ENCODE data around the gene CDA.

Gene CDA

DNA sequence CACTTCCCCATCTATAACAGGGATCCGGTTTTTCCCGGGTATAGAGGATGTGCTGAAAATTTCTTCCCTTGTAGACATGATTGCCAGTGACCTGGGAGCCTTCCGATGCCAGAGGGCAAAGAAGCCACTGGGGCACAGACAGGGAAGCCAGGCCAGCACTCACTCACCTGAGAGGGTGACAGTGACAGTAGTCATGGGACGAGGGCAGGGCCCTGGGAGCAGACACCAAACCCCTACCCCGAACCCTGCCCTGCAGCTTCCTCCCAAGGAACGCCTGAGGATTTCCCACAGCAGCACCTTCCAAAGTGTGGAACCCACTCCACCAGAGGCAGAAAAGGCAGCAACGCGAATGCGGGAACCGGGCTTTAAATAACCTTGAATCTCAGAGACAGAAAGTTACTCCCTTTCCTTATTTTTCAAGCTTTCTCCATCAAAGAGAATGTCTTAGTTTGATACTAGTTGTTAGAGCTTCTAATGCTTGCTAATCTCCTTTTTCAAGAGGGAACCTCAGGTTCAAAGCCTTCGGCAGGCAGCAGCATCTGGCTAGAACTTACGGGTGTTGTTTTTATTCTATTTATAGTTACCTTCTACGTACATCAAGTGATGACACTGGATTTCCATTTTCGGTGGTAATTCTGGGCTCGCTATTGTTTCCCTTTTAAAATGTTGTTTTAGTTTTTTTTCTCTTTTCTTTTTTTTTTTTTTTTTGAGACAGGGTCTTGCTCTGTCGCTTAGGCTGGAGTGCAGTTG, 69.4 kb downstream of the CDA start:
- no peak for DNase-seq

DNA sequence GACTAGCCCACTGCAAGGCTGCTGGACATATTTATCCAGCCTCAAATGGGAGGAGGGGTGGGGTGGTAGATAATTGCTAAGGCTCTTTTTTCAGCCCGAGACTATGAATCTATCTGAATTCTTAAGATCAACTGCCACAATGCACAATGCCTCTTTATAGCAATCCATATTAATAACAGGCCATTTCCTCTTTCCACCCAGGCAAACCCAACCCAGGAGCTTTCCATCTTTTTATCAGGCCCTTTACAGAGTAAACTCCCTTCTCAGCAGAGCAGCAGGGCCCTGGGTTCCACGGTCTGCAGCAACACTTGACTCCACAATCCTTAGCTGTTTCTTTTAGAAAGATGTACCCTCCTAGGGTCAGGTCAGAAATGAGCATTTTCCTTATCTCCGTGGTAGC, 71.5 kb downstream of the CDA start:
- no peak for DNase-seq

DNA sequence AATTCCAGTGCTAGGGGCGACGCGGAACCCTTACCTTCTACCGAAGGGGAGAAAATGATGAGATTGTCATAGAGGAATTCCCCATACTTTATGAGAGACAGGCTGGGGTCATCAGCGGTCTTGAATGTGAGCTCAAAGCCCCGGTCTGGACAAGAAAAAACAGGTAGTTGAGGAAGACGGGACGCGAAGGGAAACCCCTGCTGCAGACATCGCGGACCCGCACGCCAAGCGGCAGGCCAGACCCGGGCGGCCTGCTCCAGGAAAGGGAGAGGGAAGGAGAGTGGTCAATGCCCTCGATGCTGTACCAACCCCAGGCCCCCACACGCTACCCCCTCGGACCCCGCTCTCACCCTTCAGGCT, 71.9 kb downstream of the CDA start:
- no peak for DNase-seq

DNA sequence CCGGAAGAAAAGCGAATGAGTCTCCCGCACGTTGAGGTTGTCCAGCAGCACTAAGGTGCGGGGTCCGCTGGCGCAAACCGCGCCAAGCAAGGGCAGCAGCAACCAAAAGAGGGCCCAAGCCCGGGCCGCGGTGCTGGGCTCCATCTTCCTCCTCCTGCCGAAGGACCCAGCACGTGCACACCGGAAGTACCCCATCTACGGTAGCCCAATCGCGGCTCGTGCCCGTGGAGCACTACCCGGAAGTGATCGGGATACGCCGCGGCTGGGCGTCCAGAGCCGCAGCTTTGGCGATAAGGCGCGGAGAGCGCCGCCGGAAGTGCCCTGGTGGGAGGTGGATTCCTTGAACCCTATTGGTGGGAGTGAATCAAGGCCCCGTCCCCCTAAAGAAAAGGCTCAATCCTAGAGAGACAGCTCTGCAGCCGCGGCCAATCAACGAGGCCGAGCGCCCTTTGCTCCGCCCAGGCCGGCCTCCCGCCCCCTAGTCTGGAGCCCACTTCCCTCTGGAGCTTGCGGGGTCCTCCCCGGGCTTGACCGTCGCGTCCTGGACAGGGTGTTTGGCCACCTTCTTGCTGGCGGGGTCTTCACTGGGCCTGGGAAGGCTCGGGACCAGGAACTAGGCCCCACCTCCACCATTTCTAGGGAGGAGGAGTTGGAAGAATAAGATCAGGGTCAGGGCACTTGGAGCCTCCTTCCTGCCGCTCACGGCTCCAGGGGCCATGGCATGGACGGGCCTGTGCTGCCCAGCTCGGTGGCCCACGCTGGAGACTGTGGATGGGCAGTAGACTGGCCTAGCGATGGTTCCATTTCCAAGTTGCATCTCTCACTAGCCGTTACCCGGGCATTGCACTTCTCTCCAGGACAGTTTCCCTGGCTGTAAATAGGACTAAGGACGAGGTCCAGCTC, 72.6 kb downstream of the CDA start, which contains the start of gene DDOST:
Gene DDOST (minus strand): TSS at position 163 of the 903 bp plus-strand sequence. CDS start 19 bp downstream, at position 144.
- peak; percentile 100 for DNase-seq

DNA sequence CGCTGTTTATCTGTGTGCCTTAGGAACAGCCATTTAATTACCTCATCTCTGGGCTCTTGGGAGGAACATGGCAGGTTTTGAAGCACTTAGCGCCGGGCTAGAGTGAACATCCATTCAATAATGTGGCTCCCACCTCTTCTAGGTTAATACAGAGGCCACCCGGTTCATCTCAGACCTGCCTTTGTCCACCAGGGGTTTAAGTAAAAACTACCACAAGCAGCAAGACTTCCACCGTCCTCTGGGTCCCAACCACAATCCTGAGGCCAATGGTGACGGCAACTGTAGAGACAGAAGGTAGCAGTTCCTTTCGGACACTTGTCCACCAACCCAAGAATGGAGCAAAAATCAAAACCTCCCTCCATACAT, 73.2 kb downstream of the CDA start:
- no peak for DNase-seq

DNA sequence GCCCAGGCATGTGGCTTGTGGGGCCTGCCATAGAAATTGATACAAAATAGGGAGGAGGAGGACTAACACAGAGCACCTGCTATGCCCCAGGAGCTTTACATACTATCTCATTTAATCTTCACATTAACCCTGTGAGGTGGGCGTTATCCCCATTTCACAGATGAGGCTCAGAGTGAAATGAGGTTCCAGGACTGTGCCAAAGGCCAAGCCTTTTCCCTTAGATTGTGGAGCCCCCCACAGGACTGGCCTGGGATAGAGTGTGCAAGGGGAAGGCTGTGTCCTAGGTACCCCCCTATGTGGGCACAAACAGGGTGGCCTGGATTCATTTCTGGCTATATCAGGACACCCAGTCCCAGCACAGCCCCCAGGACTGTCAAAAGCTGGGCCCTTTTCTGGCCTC, 74.5 kb downstream of the CDA start:
- DNase-seq = no peak

DNA sequence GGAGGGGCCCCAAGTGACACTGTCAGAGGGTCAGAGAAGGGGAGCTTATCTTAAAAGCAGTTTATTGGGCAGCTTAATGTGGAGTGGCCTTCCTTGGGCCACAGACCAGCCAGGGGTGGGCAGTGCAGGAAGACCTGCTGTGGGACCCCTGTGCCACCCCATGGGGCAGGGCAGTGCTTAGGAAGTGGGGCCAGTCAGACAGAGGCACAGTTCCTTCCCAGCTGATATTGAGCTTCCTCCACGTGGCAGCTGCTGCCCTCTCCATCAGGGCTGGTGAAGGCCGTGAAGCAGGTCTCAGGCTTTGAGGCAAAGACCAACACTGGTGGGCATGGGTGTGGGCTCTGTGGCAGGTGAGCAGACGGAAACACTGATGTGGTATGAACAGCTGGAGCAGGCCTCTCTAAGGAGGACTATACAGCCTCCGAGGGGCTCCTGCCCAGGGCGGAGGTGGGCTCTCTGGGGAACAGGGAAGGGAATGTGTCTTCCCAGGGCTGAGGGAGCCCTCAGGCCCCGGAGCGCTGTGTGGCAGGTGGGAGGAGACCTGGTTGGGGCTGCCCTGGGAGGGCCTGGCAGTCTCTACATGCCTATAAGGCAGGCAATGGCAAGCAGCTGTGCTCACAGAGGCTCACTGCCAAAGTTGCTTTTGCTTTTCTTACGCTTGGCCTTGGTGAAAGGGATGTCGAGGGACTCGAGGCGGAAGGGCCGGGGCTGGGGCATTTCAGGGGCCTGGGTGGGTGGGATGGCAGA, 75.2 kb downstream of the CDA start:
- no peak for DNase-seq

DNA sequence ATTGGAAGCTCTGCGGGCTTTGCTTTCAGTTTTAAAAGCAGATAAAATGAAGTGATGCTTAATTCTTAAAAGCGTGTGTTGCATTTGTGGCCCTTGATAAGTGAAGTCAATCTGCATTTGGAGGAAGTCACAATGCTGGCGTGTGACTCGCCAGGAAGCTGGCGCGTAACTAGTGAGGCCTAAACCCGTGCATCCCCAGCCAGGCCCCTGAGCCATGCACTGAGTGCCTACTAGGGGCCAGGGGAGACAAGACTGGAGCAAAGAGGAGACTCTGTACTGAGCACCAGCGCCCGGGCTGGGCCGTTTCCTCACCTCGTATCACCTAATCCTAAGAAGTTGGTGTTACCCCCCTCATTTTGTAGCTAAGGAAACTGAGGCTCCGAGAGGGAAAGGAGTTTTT, 76.8 kb downstream of the CDA start:
- DNase-seq = no peak

DNA sequence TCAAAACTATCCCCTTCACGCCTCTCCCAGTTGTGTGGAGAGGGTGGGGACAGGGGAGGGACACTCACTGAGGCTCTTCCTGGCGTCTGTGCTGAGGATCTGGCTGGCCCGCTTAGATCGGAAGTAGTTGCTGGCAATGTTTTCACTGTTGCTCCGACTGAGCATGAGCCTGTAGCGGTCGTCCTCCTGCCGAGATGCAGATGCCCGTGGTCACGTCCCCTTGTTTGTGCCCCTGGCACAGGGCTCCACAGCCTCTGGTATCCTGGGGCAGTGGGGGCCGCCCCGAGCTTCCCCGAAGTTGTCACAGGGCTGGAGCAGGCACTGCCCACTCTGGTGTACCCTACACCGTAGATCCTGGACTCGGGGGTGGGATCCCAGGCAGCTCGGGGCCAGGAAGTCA, 77.2 kb downstream of the CDA start:
- DNase-seq = no peak

DNA sequence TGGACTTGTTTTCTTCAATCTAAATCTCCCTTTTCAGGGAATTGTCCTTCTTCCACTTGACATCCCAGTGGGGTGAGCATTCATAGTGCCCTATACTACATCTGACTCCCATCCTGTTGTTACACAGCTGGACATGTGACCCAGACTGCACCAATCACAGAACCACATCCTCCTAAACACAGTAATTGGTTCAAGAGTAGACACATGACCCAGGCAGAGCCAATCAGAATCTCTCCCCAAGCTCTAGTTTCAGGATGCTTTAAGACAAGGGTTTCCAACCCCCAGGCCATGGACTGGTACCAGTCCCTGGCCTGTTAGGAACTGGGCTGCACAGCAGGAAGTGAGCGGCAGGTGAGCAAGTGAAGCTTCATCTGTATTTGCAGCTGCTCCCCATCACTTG, 77.9 kb downstream of the CDA start:
- DNase-seq = peak; percentile 25

Data from NCI-H510A treated with DMSO at 0.1 percent for 48 hours (cell line).